H1 (cell line): Measurements from ENCODE around the gene EFEMP2. TPM values are rescaled to one million over a fixed set of nuclear protein-coding genes. Genes with fewer than 3 reads are reported as not detected.

Source experiments
- ATF2 ChIP-seq: IDR thresholded peaks from 2 replicates; pipeline ENCODE4 v1.6.1; 2012; ENCODE audit warnings: low read length, inconsistent platforms
- CTCF ChIP-seq, 3 experiments: IDR thresholded peaks; 1 replicate in 2 of 3; 2 replicates in 1 of 3; pipeline versions ENCODE4 v1.5.1 to v1.6.1; 2011; ENCODE audit warnings: low read length in 3 of 3, mild to moderate bottlenecking in 3 of 3, inconsistent platforms in 2 of 3, low read depth in 1 of 3, moderate library complexity in 1 of 3; ENCODE audit not compliant: insufficient read depth in 1 of 3; ENCODE audit errors: control extremely low read depth in 1 of 3
- EP300 ChIP-seq, 2 experiments: IDR thresholded peaks; 1 replicate in 1 of 2; 2 replicates in 1 of 2; pipeline ENCODE4 v1.6.1; 2011 to 2012; ENCODE audit warnings: low read depth in 2 of 2, low read length in 2 of 2, mild to moderate bottlenecking in 2 of 2, borderline replicate concordance in 1 of 2, inconsistent platforms in 1 of 2, moderate library complexity in 1 of 2
- GTF2F1 ChIP-seq: IDR thresholded peaks from 2 replicates; pipeline ENCODE4 v1.6.1; 2012; ENCODE audit warnings: low read depth, low read length, improper control_type of control experiment, borderline replicate concordance
- HDAC6 ChIP-seq: IDR thresholded peaks from one replicate; pipeline ENCODE4 v1.7.1; 2012; ENCODE audit warnings: low read depth, mild to moderate bottlenecking, inconsistent platforms, low read length, moderate library complexity
- JUND ChIP-seq: IDR thresholded peaks from 2 replicates; pipeline ENCODE4 v1.6.1; 2011; ENCODE audit warnings: mild to moderate bottlenecking, improper control_type of control experiment, low read length
- KDM1A ChIP-seq: fragments of 200-600, 300-600 bp; sonication (generic); IDR thresholded peaks from 2 replicates; pipeline ENCODE4 v1.7.1; 2016; ENCODE audit warnings: mild to moderate bottlenecking, low read length, borderline replicate concordance
- KDM5A ChIP-seq: fragments of 200-600 bp; IDR thresholded peaks from 2 replicates; pipeline ENCODE4 v1.7.1; 2012; ENCODE audit warnings: mild to moderate bottlenecking, low read length, inconsistent platforms, mixed read lengths
- MAFK ChIP-seq: IDR thresholded peaks from 2 replicates; pipeline ENCODE4 v1.6.1; 2012; ENCODE audit warnings: low read depth, mild to moderate bottlenecking, improper control_type of control experiment, low read length
- NRF1 ChIP-seq: IDR thresholded peaks from 2 replicates; pipeline ENCODE4 v1.6.1; 2011; ENCODE audit warnings: mild to moderate bottlenecking, low read depth, low read length, improper control_type of control experiment
- PHF8 ChIP-seq: fragments of 200-600 bp; sonication (generic); conservative IDR thresholded peaks from 2 replicates; pipeline ENCODE4 v1.7.1; 2012; ENCODE audit warnings: low read depth, mild to moderate bottlenecking, inconsistent platforms, low read length, moderate library complexity
- RFX5 ChIP-seq: IDR thresholded peaks from 2 replicates; pipeline ENCODE4 v1.6.1; 2011; ENCODE audit warnings: low read depth, low read length, improper control_type of control experiment, borderline replicate concordance
- polyA plus RNA-seq, 7 experiments: library from polyadenylated mRNA; depleted of rRNA in 3 of 7; stranded (reverse) in 5 of 7; unstranded in 2 of 7; fragments of >200 nt in 5 of 7; fragments of 200-250 nt in 2 of 7; gene quantifications; 1 replicate in 5 of 7; 2 replicates in 1 of 7; 4 replicates in 1 of 7; pipeline versions ENCODE4 v1.2.1 to v1.2.3, GENCODE V29; 2011 to 2013; ENCODE audit warnings: missing spikeins in 2 of 7, mixed read lengths in 2 of 7
- total RNA-seq: library from RNA; stranded (reverse); fragmentation: NEBNext Ultra II Directional; extraction: Animal tissue kit (Norgen Biotek cat#: 25700); gene quantifications from 2 replicates; pipeline ENCODE4 v1.2.1, GENCODE V29; 2021

Gene EFEMP2
- total and polyA plus RNA-seq, 2 of the 8 experiments (the other 6 are each of a cell fraction or from before 2014, with no cell fraction given): 8.8 to 17.2 TPM

- no peak for TF ChIP-seq KDM5A
- TF ChIP-seq GTF2F1: no peak
- TF ChIP-seq ATF2: no peak
- no peak for TF ChIP-seq CTCF (IDR thresholded peaks at IDR 0.05; ENCODE audit: control extremely low read depth in 1 of 3, insufficient read depth in 1 of 3, low read depth in 1 of 3, low read length in 3 of 3)
- no peak for TF ChIP-seq MAFK
- TF ChIP-seq KDM1A: no peak
- no peak for TF ChIP-seq NRF1
- no peak for TF ChIP-seq PHF8
- no peak for TF ChIP-seq EP300 (IDR thresholded peaks at IDR 0.05; ENCODE audit: borderline replicate concordance in 1 of 2, low read depth in 2 of 2, low read length in 2 of 2)
- no peak for TF ChIP-seq RFX5
- no peak for TF ChIP-seq JUND
- no peak for TF ChIP-seq HDAC6
These were observed 9.8 kb upstream of the EFEMP2 start (continued) for GRCh38 chr11:65882120-65883057.
